Kidney (tissue), 14 donors: Measurements from ENCODE around the gene RPS6KA2. TPM values are rescaled to one million over a fixed set of nuclear protein-coding genes. Genes with fewer than 3 reads are reported as not detected.
"Not testable (repeated sequence)": the region's sequence is repeated elsewhere in the genome, so short reads cannot be mapped to it uniquely, and the experiment has no call there.

Experiments used
- DNase-seq, 5 donors: peaks; one replicate each; pipeline ENCODE4 v3.0.0-alpha.2; 2013 to 2020
- FAIRE-seq: peaks from 2 replicates; lab custom pipeline; 2012; peaks lifted over from hg19 to GRCh38; lab: Jason Lieb, UNC
- H3K27ac ChIP-seq, 2 donors: one replicate each; pipeline ENCODE4 v1.7.0; 2013; ENCODE audit warnings: low read depth in 2 of 2, low read length in 2 of 2, inconsistent platforms in 1 of 2
- H3K27me3 ChIP-seq: one replicate; pipeline ENCODE4 v1.7.1; 2013; ENCODE audit warnings: low read length, inconsistent platforms; ENCODE audit not compliant: control insufficient read depth, insufficient read depth
- H3K36me3 ChIP-seq, 3 donors: one replicate each; pipeline versions ENCODE4 v1.7.0 to v1.7.1; 2013; ENCODE audit warnings: low read length in 3 of 3, control low read depth in 1 of 3, inconsistent platforms in 1 of 3; ENCODE audit not compliant: insufficient read depth in 3 of 3, control insufficient read depth in 2 of 3
- H3K4me1 ChIP-seq, 3 donors: one replicate each; pipeline versions ENCODE4 v1.7.0 to v1.7.1; 2013; ENCODE audit warnings: low read length in 3 of 3, inconsistent platforms in 1 of 3, low read depth in 1 of 3; ENCODE audit not compliant: control insufficient read depth in 2 of 3, insufficient read depth in 2 of 3
- H3K4me3 ChIP-seq, 3 donors: one replicate each; pipeline versions ENCODE4 v1.7.0 to v1.8.1; 2013; ENCODE audit warnings: low read length in 3 of 3, control low read depth in 1 of 3, inconsistent platforms in 1 of 3
- H3K9ac ChIP-seq, 3 donors: one replicate each; pipeline versions ENCODE4 v1.7.0 to v1.7.1; 2013; ENCODE audit warnings: low read length in 3 of 3, control low read depth in 1 of 3, inconsistent platforms in 1 of 3
- H3K9me3 ChIP-seq, 3 donors: one replicate each; pipeline versions ENCODE4 v1.7.0 to v1.7.1; 2013; ENCODE audit warnings: low read length in 3 of 3, control low read depth in 1 of 3, inconsistent platforms in 1 of 3; ENCODE audit not compliant: control insufficient read depth in 2 of 3, insufficient read depth in 1 of 3
- CTCF ChIP-seq: IDR thresholded peaks from 3 replicates; pipeline ENCODE4 v1.5.1; 2012; ENCODE audit warnings: mild to moderate bottlenecking, moderate library complexity, borderline replicate concordance; ENCODE audit not compliant: insufficient read depth; ENCODE audit errors: extremely low read depth
- intact Hi-C: fragments of 100-400 bp; cut with DNase I; formaldehyde crosslinking; loops from one replicate; pipeline ENCODE4 v1.11.1; 2022
- polyA plus RNA-seq: library from polyadenylated mRNA; stranded (reverse); fragments of 350-450 nt; fragmentation: Illumina TruSeq; extraction: RNeasy Lipid Tissue Mini Kit (QIAGEN cat#74804); gene quantifications from one replicate; pipeline ENCODE4 v1.2.3, GENCODE V29; 2014; ENCODE audit warnings: low read depth, low replicate concordance; ENCODE audit not compliant: insufficient read depth
- total RNA-seq: library from RNA; stranded (reverse); fragmentation: NEBNext Ultra II Directional; extraction: Animal tissue kit (Norgen Biotek cat#: 25700); gene quantifications from one replicate; pipeline ENCODE4 v1.2.1, GENCODE V29; 2021
- donor health status: control.
- donor health status: control.
- donor health status: control.
- donor health status: control.
- donor health status: control.
- donor health status: DM: yes; HTN: yes; CAD: no.
- donor health status: Normal renal cell carcinoma (clear cell type).

The RPS6KA2 gene
- total and polyA plus RNA-seq, 2 donors from 2014 or later = 12.3 to 61.2 TPM

GRCh38 chr6:166539543-166539942, 87.5 kb downstream of the RPS6KA2 start:
- no peaks in the 10 kb centered on the region for H3K9me3 ChIP-seq
- no peak for DNase-seq
- no peak for FAIRE-seq
- intact Hi-C loops = no loop called here
- no peak for TF ChIP-seq CTCF
- no peaks in the 10 kb centered on the region for H3K27me3 ChIP-seq
- H3K27ac ChIP-seq = no peak overlapping the region
- no peak overlapping the region for H3K9ac ChIP-seq
- H3K36me3 ChIP-seq = peaks cover 0 to 5% (median 0%) of the 10 kb centered on the region in 3 donors
- no peaks in the 10 kb centered on the region for H3K4me1 ChIP-seq
- no peak overlapping the region for H3K4me3 ChIP-seq

GRCh38 chr6:166539011-166539385, 88.1 kb downstream of the RPS6KA2 start:
- intact Hi-C loops, DNase-seq, H3K4me3 ChIP-seq, FAIRE-seq, H3K27ac ChIP-seq, H3K27me3 ChIP-seq, H3K9ac ChIP-seq, H3K36me3 ChIP-seq, H3K9me3 ChIP-seq, H3K4me1 ChIP-seq: not testable (repeated sequence)

GRCh38 chr6:166538297-166539010, 88.6 kb downstream of the RPS6KA2 start:
- Histone ChIP-seq H3K9me3 (no peaks in the 10 kb centered on the region), H3K4me3 (no peak overlapping the region), H3K4me1 (no peaks in the 10 kb centered on the region), H3K27ac (no peak overlapping the region), H3K27me3 (no peaks in the 10 kb centered on the region), H3K9ac (no peak overlapping the region), H3K36me3 (peaks cover 0 to 5% (median 0%) of the 10 kb centered on the region in 3 donors)
- DNase-seq (no peak), FAIRE-seq (no peak)
- intact Hi-C loops = no loop called here
- TF ChIP-seq CTCF = no peak

GRCh38 chr6:166534658-166535406, 92.2 kb downstream of the RPS6KA2 start:
- Histone ChIP-seq H3K4me3 (no peak overlapping the region), H3K9ac (no peak overlapping the region), H3K4me1 (no peaks in the 10 kb centered on the region), H3K9me3 (no peaks in the 10 kb centered on the region), H3K27ac (no peak overlapping the region), H3K27me3 (no peaks in the 10 kb centered on the region), H3K36me3 (peaks cover 0 to 5% (median 3%) of the 10 kb centered on the region in 3 donors)
- intact Hi-C loops = no loop called here
- DNase-seq = no peak
- FAIRE-seq = no peak
- no peak for TF ChIP-seq CTCF
